NCI-H1694 (cell line): ENCODE measurements around the gene PRR33.

ENCODE experiments used
- DNase-seq: peaks from one replicate; lab custom pipeline; 2025; lab: John Stamatoyannopoulos, UW

PRR33 gene

DNA sequence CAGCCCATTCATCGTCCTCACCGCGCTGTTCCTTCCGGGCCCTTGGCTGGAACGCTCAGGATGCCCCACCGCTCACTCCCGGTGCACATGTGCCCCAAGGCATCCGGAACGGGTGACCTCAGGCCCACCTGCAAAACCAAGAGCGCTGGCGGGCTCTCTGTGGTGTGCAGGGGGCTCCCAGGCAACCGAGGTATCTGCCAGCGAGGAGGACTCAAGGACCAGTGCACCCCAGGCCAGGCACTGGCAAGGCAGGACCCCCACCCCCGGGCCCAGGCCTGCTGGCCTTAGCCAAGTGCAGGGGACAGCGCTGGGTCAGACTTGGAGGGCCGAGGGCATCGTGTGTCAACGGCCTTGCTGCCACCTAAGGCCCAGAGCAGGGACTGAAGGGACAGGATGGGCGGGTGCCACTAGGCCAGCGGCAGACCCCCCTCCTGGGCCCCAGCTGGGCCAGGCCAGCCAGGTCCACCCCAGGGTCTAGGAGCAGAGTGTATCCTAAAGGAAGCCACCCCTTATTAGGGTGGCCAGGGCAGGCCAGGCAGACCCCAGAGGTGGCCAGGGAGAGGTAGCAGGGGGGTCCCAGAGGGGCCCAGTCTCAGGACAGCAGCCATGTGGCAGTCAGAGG is 36.3 kb upstream of the PRR33 start:
- DNase-seq: no peak

DNA sequence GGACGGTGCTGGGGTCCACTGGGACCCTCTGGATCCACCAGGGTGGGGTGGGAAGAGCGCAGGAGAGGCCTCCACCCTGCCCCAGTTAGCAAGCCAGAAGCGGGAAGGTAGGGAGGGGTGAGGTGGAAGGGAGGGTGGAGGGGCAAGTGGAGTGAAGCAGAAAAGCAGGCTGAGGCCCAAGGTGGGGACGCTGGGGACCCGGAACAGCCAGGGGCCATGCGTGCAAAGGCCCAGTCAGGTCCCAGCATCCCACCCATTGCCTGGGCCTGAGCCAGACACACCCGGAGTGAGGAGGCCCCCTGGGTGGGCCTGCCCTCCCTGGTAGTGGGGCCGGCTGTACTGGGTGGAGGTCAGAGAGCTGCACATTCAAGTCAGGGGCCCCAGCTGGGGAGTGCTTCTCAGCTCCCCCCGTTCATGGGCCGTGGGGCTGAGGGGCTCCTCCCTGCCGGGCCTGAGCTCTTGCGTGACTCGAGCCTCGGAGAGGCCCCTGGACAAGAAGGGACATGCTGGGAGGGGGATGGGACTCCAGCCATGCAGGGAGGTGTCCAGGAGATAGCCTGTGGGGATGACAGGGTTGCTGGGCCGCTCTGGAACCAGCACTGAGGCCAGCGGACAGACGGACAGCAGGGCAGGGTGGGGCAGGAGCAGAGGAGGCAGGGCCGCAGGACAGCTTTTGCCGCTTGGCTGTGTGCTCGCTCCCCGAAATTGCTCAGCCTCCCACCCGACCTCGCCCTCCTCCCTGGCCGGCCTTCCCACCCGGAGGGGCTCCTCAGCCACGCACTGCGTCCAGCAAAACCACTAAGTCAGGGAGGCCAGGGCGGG is 35.5 kb upstream of the PRR33 start:
- no peak for DNase-seq

DNA sequence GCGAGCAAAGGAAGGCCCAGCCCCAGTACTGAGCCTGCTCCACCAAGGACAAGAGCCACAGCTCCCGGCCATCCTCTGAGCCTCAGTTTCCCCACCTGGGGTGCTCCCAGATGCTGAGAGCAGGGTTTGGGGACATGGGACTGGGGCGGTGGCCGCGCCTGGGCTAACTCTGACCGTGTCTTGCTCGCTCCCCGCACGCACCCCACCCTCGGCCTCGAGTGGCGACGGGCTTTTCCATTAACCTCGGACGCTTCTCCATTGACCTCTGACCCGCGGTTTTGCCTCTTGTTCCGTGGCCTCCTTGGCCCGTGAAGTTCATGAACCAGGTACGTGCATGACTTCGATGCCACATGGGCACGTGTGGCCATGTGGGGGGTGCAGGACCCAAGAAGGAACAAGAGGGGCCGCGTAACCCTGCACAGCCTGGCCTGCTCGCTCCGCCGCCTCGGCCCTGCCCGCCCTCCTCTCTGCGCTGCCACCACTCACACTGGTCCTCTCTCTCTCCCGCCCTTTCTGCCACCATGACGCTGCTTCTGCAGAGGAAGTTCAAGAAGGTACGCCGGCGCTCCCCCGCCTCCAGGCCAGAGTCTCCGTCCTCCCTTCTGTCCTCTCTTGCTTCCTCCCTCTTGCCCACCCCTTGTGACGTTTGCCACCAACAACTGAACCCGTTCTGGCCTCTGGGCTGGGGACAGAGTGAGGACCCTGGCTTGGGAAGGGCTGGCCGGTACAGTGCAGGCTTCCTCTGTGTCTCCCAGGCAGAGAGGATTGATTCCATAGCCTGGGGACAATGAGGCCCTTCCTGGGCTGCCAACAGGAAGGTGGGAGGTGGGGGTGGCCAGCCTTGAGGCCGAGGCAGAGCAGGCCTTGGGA is 34.7 kb upstream of the PRR33 start:
- DNase-seq: no peak

DNA sequence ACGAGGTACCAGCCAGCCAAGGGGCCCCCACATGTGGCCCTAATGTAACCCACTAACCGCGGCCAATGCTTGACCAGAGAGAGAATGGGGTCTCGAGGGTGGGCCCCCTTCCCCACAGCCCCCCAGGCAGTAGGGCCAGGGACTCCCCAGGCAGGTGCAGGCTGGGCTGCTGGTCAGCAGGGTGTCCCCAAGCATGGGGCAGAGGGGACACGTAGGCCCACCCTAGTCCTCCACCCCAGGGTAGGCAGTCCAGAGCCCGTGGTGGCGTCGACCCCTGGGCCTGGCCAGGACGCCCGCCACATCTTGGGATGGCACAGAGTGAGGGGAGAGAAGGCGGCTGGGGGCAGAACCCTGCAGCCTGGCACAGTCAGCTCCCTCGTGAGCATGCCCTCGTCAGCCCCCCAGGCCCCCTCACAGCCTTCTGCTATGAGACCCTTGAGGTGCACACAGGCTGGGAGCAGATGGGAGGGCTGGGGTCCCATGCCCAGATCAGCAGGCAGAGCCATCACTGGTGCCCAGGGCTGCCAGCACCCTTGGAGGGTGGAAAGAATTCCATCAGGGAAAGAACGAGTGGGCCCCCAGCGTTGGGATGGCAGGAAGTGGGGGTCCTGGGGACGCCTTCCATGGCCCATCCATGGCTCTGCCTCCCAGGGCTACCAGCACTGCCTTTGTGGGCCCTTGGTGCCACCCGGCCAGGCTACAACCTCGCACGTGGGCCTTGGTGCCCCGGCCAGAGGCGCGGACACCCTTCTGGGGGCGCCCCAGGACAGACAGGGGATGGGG is 33.9 kb upstream of the PRR33 start:
- DNase-seq: no peak

DNA sequence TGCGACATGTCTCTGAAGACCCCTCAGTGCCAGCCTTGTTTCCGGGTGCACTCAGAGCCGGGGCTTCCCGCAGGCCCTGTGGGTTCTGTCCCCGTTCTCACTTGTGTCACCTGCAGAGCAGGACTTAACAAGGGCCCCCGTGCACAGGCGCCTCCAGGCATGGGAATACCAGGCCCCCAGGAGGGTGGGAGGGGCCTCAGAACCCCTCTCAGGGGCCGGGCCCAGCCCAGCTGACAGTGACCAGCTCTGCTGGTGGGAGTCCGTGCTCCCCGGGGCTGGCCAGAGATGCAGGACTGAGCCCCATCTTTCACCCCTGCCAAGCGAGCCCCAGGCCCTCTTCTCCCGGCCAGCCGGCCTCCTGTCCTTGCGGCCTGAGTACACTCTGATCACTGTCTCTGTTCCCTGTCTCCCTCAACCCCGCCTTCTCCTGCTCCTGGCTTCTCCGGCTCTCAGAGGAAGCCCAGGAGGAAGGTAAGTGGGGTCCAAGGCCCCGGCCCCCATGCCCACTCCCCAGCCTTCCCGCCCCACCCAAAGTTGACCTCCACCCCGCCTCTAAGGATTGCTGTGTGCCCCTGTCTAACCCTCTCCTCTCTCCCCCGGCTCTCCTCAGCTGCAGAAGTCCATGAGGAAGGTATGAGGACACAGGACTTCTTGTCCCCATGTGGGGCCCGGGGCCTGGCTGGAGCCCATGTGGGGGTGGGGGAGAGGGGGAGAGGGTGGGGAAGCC is 33.1 kb upstream of the PRR33 start:
- no peak for DNase-seq

DNA sequence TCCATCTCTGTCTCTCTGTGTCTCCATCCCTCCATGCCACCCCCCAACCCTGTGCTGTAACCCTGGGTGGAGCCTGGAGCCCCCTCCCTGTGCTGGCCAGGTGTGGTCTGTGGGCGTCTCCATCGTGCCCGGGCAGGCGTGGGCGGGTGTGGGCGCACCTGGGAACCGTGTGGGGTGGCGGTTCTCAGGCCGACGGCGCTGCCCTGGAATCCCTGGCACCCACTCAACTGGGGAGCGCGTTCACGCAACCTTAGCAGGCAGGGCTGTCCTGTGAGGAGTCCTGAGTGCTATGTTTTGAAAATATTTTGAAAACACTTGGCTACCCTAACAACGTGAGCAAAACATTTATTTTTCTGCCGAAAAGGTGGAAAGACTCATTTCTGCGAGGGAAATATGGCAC is 32.5 kb upstream of the PRR33 start:
- DNase-seq: no peak

DNA sequence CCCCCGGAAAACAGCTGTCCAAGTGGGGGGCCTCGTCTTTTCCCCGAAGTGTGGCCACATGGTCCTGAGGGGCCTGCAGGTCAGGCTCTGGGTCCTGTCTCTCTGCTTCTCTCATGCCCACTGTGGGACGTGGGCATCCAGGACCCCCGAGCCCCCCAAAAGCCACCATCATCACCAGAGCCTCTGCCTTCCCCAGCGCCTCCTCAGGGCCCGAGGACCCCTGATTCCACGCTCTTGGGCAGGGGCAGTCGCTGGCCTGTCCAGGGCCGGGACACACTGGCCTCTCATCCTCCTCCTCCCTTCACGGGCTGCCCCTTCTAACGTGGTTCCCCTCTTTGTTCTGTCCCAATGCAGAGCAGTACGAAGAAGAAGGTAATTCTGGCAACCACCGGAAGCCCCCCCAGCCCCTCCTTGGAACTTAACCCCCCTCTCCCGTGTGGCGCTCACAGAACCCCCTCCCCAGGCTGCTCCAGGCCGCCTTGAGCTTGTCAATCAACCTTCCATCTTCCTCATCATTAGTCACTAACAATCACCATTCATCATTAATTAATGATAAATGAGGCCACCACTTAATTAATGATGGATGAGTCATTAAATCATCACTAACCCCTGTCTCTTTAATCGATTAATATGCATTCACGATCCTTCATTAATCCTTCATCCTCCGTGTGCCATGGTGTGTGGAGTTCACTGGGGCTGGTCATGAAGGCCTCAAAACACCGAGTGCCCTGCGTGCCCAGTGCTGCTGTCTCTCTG is 31.7 kb upstream of the PRR33 start:
- no peak for DNase-seq

DNA sequence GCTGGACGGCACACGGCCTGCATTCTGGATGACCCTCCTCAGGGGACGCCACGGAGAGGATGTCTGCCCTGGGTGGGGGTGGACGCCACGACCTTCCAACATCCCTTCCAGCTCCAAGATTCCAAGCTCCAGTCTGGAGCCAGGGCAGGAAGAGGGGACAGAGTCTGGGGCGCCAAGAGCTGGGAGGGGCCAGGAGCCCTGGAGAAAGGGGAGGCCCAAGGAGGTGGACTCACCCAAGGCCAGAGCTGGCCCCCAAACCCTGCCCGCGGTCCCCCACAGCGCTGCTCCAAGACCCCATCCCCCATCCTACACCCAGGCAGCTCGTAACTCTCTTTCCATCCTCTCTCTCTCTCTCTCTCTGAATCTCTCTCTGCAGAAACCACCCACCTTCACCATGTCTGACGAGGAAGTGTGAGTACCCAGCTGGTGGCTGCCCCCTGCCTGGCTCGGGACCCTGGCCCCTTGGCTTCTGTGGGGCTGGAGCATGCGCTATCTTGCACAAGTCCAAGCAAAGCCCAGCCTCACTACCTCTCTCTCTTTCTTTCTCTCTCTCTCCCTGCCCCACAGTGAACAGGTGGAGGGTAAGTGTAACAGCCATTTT is 30.9 kb upstream of the PRR33 start:
- no peak for DNase-seq

DNA sequence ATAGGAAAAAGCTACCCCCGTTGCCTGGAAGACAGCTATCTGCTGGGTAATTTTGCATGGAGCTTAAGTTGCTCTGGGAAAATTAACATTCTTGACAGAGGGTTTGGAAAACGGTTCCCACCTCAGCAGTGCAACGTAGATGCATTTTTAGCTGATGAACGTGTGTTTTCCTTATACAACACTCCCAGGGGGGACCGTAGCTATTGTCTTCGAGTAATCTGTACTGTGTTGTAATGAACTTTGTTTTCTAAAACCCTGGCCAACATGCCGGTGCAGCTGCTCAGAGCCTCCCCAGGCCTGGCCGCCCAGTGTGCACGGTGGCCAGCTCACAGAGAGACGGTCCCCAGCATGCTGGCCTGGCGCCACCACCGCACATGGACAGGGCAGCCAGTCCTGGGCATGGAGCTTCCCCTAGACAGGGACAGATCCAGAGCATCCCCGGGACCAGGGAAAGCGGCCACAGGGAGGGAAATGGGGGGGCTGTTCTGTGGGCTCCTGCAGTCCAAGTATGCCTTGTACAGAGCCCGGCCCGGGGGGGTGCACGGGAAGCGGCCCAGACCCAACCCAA is 30.0 kb upstream of the PRR33 start:
- no peak for DNase-seq

DNA sequence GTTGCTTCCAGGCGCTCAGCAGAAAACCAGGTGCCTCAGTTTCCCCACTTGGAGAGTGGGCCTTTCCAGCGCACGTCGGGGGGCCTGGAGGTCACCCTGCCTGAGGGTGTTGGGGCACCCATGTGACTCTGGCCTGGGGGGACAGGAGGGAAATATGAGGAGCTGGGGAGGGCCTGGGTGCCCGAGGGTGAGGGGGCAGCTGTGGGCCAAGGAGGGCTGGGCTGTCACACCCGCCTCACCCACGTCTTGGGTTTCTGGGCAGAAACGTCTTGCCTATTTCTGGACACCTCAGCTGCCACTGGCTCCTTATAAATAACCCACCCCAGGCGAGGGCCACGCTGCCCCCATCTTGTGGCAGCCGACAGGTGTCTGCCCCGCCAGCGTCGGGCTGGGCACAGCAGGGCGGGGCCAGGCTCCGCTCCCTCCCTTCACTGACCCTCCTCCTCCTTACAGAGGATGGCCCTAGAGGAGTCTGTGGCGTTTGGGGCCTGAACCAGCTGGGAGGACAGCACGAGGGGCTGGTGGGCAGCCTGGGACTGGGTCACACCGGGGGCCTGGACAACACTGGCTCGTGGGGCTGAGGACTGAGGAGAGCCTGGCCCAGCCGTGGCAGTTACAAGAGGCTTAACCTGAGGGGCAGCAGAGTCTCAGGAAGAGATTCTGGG is 29.3 kb upstream of the PRR33 start:
- DNase-seq: no peak

DNA sequence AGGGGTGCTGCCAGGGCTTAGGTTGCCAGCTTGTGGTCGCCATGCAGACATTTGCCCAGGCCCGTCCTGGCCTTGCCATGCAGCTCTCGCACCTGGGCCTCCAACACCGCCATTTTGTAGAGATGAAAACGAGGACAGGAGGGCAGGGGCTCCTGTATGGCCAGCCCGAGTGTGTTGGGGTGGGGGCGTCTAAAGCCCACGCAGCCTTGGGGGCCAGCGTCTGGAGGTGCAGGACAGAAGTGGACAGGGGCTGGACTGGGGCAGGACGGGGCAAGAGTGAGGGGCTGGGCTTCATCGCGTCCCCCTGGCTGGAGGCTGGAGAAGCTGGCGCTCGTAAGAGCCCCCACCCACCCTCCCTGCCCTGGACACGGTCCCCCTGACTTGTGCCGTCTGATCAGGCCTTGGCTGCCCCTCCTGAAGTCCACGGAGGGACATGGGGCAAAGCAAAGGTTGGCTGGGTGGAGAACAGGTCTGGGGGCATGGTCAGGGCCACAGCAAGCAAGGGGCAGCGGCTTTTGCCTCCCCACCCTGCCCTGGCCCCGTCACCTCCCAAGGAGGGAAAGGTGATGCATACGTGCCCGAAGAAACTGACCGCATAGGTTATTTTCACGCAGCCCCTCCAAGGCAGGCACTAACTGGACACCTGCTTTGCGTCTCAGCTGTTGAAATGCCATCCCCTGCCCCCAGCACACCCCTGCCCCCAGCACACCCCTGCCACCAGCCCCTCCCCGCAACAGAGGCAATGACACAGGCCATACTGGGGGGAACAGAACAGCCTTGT is 28.6 kb upstream of the PRR33 start:
- DNase-seq: no peak

DNA sequence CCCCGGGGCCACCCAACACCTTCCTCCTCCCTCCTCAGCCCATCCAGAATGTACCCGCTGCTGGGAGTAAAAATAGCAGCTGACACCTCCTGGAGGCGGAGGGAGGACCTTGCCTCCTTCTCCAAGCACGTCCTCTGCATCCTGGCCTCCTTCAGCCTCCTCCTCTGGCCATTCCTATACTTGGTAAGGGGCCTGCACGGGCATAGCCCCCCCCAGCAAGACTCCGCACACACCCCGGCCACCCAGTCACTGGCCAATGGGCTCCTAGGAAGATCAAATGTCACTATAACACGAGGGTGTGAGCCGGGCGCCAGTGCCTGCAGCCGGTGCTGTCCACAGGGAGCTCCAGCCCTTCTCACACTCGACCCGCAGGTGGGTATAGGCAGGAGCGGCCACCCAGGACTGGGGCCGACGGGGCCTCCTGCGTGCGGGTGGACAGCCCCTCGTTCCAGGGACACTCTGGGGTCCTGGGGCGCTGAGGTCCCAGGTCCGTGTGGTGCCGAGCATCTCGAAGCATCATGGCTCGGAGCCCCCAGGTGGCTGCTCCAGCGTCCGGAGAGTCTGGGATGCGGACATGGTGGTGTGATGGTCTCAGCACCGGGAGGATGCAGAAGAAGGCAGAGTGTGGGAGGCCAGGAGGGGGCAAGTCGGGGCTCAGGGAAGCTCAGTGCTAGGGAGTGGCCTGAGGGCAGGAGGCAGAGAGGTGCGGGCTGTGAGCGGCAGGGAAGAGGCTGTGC is 27.9 kb upstream of the PRR33 start, which contains the start of gene TNNT3:
Gene TNNT3, plus strand, starts transcription at position 313 of the 737 bp plus-strand sequence. CDS start 3,172 bp downstream, outside the sequence.
- DNase-seq: no peak

DNA sequence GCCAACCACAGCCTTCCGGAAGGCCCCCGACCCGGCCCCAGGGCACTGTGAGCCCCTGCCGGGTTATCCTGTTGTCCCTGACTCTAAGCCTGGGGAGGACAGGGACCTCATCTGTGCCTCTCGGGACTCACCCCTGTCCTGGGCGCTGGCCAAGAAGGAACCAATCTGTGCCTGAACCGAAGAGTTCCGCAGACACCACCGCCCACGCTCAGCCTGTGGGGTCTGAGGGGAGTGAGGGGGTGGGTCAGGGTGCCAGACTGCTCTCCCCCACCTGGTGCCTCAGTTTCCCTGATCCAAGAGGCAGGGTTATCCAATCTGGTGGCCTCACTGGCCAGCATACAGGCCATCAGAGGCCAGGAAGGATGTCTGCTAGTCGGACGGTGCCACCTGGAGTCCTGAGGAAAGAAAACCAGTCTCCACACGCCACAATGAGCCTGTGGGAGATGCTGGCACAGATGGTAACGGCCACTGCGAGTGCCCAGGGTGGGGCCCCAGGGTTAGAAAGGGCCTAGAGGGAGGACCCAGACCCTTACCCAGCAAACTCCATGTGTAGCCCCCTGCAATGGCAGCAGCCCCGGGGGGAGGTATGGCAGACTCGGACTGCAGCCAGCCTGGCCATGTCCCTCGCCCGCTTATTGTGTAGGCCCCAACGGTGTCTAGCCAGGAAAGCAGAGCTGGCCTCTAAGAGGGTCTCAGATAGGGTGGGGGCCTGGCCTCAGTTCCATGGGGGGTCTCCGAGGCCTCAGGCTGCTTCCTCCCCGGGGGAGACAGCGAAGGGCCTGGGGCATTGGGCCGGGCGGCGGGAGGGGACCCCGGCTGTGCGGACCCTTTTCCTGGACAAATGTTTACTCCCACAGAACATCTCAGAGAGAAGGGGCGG is 27.0 kb upstream of the PRR33 start:
- no peak for DNase-seq

DNA sequence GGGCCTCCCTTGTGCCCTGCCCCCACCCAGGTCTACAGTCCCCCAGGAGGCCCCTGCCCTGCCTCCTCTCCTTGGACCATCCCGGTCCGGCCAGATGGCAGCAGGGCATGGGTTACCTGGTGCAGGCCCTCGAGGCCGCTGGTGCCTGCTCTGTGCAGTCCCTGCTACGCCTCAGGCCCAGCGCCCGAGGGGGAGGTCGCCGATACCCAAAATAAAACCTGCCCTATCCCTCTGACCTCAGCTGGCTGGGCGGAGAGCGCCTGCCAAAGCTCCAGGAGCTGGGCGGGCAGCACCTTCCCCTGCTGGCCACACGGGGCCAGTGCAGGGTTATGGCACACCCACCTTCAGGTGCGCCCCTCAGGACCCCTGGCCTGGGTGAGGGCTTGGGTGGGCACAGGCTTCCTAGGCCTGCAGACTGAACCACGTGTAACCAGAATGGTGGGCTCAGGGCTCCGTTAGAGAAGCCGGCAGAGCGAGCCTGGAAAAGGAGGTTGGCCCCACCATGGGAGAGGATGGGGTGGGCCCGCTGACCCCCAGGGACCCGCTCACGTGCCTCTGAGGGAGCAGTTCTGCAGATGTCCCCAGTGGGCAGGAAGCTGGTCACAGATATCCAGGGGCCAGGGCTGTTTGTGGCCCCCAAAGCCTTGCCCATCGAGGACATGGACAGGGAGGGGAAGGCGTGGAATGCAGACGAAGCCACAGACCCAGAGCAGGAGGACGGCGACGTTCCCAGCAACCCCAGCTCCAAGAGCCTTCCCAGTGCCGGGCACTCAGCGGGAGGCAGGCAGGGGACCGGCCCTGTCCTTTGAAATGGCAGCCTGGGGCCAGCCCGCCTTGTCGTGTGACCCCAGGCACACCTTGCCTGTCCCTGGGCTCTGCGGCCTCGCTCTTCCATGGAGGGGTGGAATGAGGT is 26.1 kb upstream of the PRR33 start:
- no peak for DNase-seq

DNA sequence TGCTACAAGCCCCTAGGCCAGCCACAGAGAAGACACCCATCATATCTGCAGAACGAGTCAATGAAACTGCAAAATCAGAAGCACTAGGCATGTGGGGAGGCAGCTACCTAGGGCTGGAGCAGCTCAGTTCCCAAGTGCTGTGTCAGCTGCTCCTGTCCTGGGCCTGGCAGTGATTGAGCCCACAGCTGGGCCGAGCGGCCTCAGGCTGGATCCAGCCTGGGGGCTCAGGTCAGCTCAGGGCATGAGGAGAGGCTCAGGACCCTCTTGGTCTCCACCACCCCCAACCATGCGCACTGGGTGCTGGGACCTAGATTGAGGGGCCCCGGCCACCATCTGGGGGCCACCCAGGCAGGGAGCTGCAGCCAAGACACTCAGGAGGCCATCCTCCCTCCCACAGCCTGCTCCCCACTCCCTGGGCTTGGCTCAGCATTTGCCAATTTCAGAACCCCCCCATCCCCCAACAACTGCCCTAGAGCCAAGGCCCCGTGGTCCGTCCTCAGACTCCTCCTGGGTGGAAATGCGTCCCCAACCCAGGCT is 25.4 kb upstream of the PRR33 start:
- DNase-seq: no peak
